Neural crest cell (in vitro differentiated cells): ENCODE measurements around the gene BAK1. TPM values are rescaled to one million over a fixed set of nuclear protein-coding genes. Genes with fewer than 3 reads are reported as not detected.
"Not testable (repeated sequence)": the region's sequence is repeated elsewhere in the genome, so short reads cannot be mapped to it uniquely, and the experiment has no call there.

ENCODE experiments used
- DNase-seq: peaks from one replicate; pipeline ENCODE4 v3.0.0; 2021; ENCODE audit warnings: low read depth, mixed read lengths, low spot score
- H3K27ac Mint-ChIP-seq: one replicate; pipeline ENCODE4 v1.8.0; 2021; ENCODE audit warnings: mild to moderate bottlenecking, mixed read lengths; ENCODE audit not compliant: unreplicated experiment
- H3K27me3 Mint-ChIP-seq: 2 replicates; pipeline ENCODE4 v1.8.0; 2021; ENCODE audit warnings: low read depth, mild to moderate bottlenecking, mixed read lengths
- H3K36me3 Mint-ChIP-seq: 2 replicates; pipeline ENCODE4 v1.8.0; 2021; ENCODE audit warnings: low read depth, mild to moderate bottlenecking, mixed read lengths
- H3K4me1 Mint-ChIP-seq: 2 replicates; pipeline ENCODE4 v1.8.0; 2021; ENCODE audit warnings: mixed read lengths
- H3K4me3 Mint-ChIP-seq: one replicate; pipeline ENCODE4 v1.8.0; 2021; ENCODE audit warnings: mild to moderate bottlenecking, mixed read lengths
- H3K9me3 Mint-ChIP-seq: 2 replicates; pipeline ENCODE4 v1.8.0; 2021; ENCODE audit warnings: mixed read lengths
- CTCF ChIP-seq: fragments of 200-600 bp; sonication (generic); conservative IDR thresholded peaks from 2 replicates; pipeline ENCODE4 v1.5.0; 2021; ENCODE audit warnings: antibody characterized with exemption, mild to moderate bottlenecking
- total RNA-seq: library from RNA; stranded (reverse); gene quantifications from 2 replicates; pipeline ENCODE4 v1.2.1, GENCODE V29; 2021

BAK1 gene
- total RNA-seq, 1 donor from 2014 or later, result 29.9 TPM

GRCh38 chr6:33558801-33559200 is 21.3 kb downstream of the BAK1 start:
- H3K36me3 Mint-ChIP-seq, result no peaks in the 10 kb centered on the region
- no peak for DNase-seq
- no peaks in the 10 kb centered on the region for H3K27me3 Mint-ChIP-seq
- H3K4me3 Mint-ChIP-seq, result no peak overlapping the region
- H3K27ac Mint-ChIP-seq, result no peak overlapping the region
- H3K9me3 Mint-ChIP-seq, result peaks cover 4% of the 10 kb centered on the region
- no peak for TF ChIP-seq CTCF
- no peaks in the 10 kb centered on the region for H3K4me1 Mint-ChIP-seq

GRCh38 chr6:33557376-33557775 is 22.7 kb downstream of the BAK1 start:
- Mint-ChIP-seq H3K4me3 (no peak overlapping the region), H3K27me3 (no peaks in the 10 kb centered on the region), H3K4me1 (no peaks in the 10 kb centered on the region), H3K9me3 (peaks cover 4% of the 10 kb centered on the region), H3K36me3 (no peaks in the 10 kb centered on the region), H3K27ac (no peak overlapping the region)
- no peak for DNase-seq
- TF ChIP-seq CTCF, result no peak

GRCh38 chr6:33552883-33553282 is 27.2 kb downstream of the BAK1 start:
- H3K36me3 Mint-ChIP-seq, H3K27me3 Mint-ChIP-seq, H3K9me3 Mint-ChIP-seq, H3K4me3 Mint-ChIP-seq, H3K4me1 Mint-ChIP-seq, DNase-seq, H3K27ac Mint-ChIP-seq: not testable (repeated sequence)

GRCh38 chr6:33552252-33552651 is 27.8 kb downstream of the BAK1 start:
- Mint-ChIP-seq H3K9me3 (no peaks in the 10 kb centered on the region), H3K36me3 (no peaks in the 10 kb centered on the region), H3K27ac (no peak overlapping the region), H3K27me3 (no peaks in the 10 kb centered on the region), H3K4me3 (no peak overlapping the region), H3K4me1 (no peaks in the 10 kb centered on the region)
- no peak for DNase-seq
- TF ChIP-seq CTCF, result no peak

GRCh38 chr6:33551538-33551937 is 28.5 kb downstream of the BAK1 start:
- TF ChIP-seq CTCF, result no peak

GRCh38 chr6:33549896-33550295 is 30.2 kb downstream of the BAK1 start:
- TF ChIP-seq CTCF, result no peak
- Mint-ChIP-seq H3K4me1 (no peaks in the 10 kb centered on the region), H3K27ac (no peak overlapping the region), H3K4me3 (no peak overlapping the region), H3K36me3 (no peaks in the 10 kb centered on the region), H3K9me3 (no peaks in the 10 kb centered on the region), H3K27me3 (no peaks in the 10 kb centered on the region)
- DNase-seq, result no peak

More at GRCh38 chr6:33551538-33551937, 28.5 kb downstream of the BAK1 start:
- no peak for DNase-seq
- Mint-ChIP-seq H3K9me3 (no peaks in the 10 kb centered on the region), H3K27ac (no peak overlapping the region), H3K4me3 (no peak overlapping the region), H3K36me3 (no peaks in the 10 kb centered on the region), H3K27me3 (no peaks in the 10 kb centered on the region), H3K4me1 (no peaks in the 10 kb centered on the region)
